GM12875 (cell line): ENCODE measurements around the gene PAPPA.

Source experiments
- H3K4me3 ChIP-seq: one replicate; pipeline ENCODE4 v1.5.1; 2011; ENCODE audit warnings: low read depth, low read length, control low read depth
- TF ChIP-seq, protein P1 (sequence below): IDR thresholded peaks from 2 replicates; pipeline ENCODE4 v1.5.1; 2011; ENCODE audit warnings: low read depth, mild to moderate bottlenecking, control low read depth, inconsistent platforms, low read length, moderate library complexity, borderline replicate concordance; ENCODE audit not compliant: insufficient read depth

PAPPA gene

DNA sequence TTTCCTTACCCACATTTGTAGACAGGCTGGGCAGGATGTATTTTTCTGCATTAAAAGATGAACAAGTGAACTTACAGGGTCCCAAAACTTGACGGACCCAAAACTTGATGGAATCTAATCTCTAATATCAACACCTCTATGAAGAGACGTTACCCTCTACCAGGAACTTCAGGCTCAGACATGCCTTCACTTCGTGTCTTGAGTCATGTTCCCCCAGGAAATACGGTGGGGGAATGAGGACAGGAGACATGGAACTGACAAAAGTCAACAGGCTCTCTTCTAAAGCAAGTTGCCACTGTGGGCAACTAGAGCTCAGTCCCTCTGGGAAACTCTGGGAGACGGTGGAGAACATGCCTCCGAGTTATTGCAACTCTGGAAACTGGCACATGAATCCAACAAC, 196.1 kb downstream of the PAPPA start:
- TF ChIP-seq, protein P1, sequence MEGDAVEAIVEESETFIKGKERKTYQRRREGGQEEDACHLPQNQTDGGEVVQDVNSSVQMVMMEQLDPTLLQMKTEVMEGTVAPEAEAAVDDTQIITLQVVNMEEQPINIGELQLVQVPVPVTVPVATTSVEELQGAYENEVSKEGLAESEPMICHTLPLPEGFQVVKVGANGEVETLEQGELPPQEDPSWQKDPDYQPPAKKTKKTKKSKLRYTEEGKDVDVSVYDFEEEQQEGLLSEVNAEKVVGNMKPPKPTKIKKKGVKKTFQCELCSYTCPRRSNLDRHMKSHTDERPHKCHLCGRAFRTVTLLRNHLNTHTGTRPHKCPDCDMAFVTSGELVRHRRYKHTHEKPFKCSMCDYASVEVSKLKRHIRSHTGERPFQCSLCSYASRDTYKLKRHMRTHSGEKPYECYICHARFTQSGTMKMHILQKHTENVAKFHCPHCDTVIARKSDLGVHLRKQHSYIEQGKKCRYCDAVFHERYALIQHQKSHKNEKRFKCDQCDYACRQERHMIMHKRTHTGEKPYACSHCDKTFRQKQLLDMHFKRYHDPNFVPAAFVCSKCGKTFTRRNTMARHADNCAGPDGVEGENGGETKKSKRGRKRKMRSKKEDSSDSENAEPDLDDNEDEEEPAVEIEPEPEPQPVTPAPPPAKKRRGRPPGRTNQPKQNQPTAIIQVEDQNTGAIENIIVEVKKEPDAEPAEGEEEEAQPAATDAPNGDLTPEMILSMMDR: no peak
- H3K4me3 ChIP-seq: no peak overlapping the region

DNA sequence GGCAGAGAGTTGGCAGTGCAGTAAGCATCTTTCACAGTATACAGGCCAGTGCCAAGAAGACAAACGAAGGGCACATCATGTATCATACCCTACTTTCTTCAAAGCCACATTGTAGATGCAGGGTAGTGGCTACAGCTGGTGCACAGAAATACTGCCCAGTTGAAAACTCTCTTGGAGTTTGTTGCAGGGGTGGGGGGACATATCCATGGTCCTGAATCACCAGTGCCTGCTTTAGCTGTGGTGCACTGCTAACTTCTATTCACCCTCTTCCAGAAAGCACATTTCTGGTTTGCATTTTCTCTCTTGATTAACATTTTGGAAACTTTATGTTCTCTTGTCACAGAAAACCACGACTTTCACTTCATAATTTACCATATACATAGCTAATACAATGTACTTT, 196.6 kb downstream of the PAPPA start:
- TF ChIP-seq, protein P1: no peak

DNA sequence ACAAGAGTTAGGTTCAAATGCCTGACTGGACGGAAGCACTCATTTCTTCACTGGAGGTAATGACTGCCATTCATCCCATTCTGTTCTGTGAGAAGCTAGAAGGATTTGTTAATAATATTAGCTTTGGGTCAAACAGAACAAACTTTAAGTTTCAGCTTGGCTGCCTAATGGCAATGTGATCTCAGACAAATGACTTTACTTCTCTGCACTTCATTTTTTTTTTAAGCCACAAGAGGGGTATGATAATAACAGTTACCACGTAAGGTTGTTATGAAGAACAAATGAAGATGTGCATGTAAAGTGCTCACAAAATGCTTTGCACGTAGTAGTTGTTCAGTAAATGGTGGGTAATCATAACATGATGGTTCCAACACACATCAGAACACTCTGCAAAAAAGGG, 199.4 kb downstream of the PAPPA start:
- TF ChIP-seq, protein P1: no peak
- no peak overlapping the region for H3K4me3 ChIP-seq

More for the DNA sequence above, 196.6 kb downstream of the PAPPA start:
- no peak overlapping the region for H3K4me3 ChIP-seq

DNA sequence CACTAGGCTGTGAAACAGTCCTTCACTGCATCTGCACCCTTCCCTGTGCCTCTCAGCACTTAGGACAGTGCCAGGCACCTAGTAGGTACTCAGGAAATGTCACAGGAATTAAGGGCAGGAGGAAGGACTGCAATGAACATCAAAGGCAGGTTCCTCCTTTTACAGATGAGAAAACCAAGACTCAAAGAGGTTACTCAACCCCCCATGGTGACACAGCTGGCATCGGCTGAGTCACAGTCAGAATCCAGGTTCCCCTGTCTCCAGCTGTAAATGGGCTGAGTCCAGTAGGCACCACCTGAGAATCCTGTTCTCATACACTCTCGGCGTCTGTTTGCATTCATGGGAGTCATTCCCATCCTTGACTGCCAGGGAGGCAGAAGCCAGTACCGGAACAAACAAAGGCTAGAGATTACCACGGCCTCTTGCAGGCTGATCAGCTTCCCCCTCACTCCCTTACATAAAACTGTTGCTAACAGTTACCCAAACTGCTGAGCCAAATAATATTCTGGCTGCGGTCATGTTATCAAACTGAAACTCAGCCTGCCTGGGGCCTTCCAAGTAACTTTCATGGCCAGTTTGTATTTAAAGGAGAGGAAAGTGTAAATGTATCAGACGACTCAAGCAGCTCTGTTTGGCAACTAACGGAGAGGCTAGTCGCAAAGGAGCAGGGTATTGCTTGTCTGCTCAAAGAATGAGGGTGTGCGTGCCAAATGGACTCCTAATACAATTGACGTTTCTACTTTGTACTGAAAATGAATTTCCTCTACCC, 201.7 kb downstream of the PAPPA start:
- TF ChIP-seq, protein P1: no peak

DNA sequence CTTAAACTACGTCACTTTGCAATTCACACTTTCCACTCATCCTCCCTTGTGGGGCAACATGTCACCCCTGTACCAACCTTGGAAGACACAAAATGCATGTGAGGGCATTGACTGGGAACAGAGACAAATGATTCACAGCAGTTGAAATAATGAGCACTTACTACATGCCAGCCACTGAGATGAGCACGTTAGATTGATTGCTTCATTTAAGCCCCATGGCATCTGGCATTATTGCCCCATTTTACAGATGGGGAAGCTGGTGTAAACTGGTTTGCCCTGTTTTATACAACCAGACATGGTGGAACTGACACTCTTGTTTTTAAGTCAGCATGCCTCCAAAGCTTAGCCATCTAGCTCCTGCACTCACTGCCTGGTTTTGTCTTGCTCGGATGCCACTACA, 204.7 kb downstream of the PAPPA start:
- TF ChIP-seq, protein P1: no peak
- H3K4me3 ChIP-seq: no peak overlapping the region

More for the DNA sequence above, 201.7 kb downstream of the PAPPA start:
- no peak overlapping the region for H3K4me3 ChIP-seq

DNA sequence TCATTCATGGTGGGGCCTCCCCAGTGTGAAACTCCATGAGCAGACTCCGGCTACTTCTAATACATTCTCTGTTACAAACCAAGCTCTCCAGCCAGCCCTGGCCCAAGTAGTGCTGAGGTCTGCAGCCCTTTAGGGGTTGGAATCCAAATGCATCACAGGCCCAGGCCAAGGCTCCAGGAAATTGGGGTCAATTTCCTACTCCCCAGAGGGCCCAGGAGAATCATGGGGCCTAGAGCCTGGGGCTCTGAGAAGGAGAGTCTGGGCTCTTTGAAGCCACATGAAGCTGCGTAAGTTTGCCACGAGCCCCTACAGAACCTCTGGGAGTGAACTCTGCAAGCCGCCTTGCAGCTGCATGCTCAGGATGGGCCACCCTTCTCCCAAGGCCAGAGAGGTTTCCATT, 206.4 kb downstream of the PAPPA start:
- TF ChIP-seq, protein P1: no peak
- H3K4me3 ChIP-seq: no peak overlapping the region

DNA sequence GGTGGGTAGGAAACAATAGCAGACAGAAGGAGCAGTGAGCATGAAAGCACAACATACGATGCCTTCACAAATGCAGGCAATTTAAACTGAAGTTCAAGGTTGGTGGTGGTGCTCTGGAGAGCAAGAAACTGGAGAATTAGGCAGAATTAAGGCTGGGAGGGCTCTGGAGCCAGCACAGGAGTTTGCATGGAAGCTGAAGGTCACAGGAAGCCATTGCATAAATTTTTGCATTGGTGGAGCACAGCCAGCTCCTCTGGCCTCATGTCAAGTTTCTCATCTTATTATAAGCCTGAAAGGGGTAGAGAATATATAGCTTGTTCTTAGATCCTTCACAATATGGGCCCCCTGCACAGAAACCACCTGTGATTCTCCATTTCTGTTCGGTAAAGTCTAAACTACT, 207.4 kb downstream of the PAPPA start:
- TF ChIP-seq, protein P1: no peak

More for the DNA sequence above, 207.4 kb downstream of the PAPPA start:
- no peak overlapping the region for H3K4me3 ChIP-seq
